ENCODE measurements around the gene TLR1.
A peak's percentile ranks its signal among the peaks of the same experiment; 100 is the strongest.

Gene TLR1

DNA sequence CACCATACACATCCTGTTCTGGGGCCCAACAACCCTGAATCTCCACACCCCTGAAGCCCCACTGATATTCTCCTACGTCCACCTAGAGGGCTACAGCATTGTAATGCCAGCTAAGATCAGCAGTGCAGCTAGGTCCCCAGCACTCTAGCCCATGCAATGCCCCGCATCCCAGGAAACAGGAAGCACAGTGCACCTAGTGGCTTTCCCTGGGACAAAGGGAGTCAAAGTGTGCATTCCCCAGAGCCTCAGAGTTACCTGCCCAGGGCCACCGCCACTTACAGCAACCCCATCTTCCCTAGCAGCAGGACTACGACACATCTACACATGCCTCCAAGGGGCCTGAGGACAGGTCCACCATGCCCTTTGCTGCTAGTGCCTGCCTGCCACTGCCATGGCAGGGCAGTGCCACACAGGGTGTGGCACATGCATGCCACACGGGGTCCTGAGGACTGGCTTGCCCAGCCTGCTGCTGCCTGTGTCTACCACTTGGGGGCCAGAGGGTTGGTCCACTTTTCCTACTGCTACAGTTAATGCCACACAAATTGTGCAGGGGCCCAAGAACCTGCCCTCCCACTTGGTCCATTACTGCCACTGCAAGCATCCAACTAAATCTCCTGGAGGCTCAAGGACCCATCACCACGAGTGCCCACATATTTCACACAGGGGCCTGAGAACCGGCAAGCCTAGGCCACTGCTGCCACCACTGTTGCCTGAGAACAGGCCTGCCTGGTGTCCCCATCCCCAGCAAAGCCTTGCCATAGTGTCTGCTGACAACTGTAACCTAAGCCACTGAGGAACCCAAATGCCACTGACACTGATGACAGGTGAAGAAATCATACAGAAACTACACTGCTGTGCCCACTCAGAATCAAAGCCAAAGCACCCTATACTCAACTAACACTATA lies 28.3 kb upstream of the TLR1 start:
- no peak overlapping the region for H3K4me3 ChIP-seq (ENCODE audit: low read depth, low read length)
- TF ChIP-seq, protein P1, sequence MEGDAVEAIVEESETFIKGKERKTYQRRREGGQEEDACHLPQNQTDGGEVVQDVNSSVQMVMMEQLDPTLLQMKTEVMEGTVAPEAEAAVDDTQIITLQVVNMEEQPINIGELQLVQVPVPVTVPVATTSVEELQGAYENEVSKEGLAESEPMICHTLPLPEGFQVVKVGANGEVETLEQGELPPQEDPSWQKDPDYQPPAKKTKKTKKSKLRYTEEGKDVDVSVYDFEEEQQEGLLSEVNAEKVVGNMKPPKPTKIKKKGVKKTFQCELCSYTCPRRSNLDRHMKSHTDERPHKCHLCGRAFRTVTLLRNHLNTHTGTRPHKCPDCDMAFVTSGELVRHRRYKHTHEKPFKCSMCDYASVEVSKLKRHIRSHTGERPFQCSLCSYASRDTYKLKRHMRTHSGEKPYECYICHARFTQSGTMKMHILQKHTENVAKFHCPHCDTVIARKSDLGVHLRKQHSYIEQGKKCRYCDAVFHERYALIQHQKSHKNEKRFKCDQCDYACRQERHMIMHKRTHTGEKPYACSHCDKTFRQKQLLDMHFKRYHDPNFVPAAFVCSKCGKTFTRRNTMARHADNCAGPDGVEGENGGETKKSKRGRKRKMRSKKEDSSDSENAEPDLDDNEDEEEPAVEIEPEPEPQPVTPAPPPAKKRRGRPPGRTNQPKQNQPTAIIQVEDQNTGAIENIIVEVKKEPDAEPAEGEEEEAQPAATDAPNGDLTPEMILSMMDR (IDR thresholded peaks at IDR 0.05; ENCODE audit: borderline replicate concordance, insufficient read depth, low read depth, low read length), result peak; percentile 33; the same call in 1 of the 2 replicates

DNA sequence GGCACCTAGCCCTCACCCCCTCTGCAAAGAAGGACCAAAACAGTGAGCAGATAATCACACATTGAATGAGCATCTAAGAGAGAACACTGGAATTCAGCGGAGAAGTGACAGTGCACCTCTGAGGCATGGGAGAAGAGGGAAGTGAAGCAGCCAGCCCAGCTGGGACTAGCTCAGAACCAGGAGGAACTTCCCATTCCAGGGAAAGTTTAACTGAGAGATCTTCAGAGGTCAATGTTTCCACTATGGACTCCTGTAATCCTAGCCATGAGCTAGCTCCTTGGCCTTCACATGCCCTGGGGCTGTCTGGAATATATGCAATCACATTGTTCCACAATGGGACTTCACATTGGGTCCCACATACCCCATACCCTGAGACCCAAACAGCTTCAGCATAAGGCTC lies 27.6 kb upstream of the TLR1 start:
- TF ChIP-seq, protein P1 (IDR thresholded peaks at IDR 0.05; ENCODE audit: borderline replicate concordance, insufficient read depth, low read depth, low read length), result no peak
- H3K4me3 ChIP-seq (ENCODE audit: low read depth, low read length), result no peak overlapping the region

DNA sequence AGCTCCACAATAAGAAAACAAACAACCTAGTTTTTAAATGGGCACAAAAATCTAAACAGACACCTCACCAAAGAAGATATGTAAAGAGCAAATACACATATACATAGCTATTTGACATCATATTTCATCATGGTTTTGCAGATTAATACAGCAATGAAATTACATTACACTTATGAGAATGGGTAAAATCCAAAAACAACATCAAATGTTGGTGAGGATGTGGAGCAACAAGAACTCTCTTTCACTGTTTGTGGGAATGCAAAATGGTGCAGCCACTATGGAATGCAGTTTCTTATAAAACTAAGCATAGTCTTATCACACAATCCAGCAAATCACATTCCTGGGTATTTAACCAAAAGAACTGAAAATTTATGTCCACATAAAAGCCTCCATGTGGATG lies 27.1 kb upstream of the TLR1 start:
- no peak overlapping the region for H3K4me3 ChIP-seq (ENCODE audit: low read depth, low read length)
- TF ChIP-seq, protein P1 (IDR thresholded peaks at IDR 0.05; ENCODE audit: borderline replicate concordance, insufficient read depth, low read depth, low read length), result no peak

DNA sequence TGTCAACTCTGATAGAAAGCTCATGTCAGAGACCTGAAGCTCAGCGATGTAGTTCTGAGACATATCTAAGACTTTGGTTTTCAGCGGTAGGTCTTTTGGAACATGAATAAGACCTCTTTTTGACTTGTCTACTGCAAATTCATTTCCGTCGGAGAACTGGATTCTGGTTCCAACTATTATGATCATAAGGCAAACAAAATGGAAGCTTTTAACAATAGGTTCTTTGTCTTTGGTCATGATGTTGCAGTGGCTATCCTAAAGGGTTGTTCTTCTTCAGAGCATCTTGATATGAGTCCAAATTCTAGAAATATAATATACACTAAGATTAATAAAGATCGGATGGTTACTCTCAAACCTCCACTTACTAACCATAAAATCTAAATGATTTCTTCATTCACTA lies 24.6 kb upstream of the TLR1 start:
- H3K4me3 ChIP-seq (ENCODE audit: low read depth, low read length), result no peak overlapping the region
- TF ChIP-seq, protein P1 (IDR thresholded peaks at IDR 0.05; ENCODE audit: borderline replicate concordance, insufficient read depth, low read depth, low read length), result no peak

DNA sequence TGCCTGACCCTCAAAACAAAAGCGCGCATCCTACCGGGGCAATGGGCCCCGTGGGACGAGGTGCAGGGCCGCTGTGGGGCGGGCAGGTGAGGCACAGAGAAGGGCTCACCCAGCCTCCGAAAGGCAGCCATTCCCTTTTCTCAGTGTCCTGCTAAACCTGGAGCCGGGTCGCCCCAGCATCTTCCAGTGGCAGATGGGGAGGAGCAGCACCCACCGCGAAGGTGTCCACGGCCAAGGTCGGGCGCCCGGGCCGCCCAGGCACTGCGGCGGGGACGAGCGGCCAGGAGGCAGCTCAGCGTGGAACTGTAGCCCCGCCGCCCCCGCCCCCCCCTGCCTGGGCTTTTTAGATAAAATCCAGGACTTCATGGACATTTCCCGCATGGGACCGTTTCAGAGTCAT lies 19.2 kb upstream of the TLR1 start:
- TF ChIP-seq, protein P1 (IDR thresholded peaks at IDR 0.05; ENCODE audit: borderline replicate concordance, insufficient read depth, low read depth, low read length), result no peak
- no peak overlapping the region for H3K4me3 ChIP-seq (ENCODE audit: low read depth, low read length)

DNA sequence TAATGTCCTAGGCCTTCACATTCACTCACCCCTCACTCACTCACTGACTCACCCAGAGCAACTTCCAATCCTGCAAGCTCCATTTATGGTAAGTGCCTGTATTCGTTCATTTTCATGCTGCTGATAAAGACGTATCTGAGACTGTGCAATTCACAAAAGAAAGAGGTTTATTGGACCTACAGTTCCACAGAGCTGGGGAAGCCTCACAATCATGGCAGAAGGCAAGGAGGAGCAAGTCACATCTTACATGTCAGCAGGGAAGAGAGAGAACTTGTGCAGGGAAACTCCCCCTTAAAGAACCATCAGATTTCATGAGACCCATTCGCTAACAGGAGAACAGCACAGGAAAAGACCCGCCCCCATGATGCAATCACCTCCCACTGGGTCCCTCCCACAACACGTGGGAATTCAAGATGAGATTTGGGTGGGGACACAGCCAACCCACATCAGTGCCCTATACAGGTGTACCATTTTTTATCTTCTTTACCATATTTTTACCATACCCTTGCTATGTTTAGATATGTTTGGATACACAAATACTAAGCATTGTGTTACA lies 18.2 kb upstream of the TLR1 start:
- TF ChIP-seq, protein P1 (IDR thresholded peaks at IDR 0.05; ENCODE audit: borderline replicate concordance, insufficient read depth, low read depth, low read length), result no peak
- no peak overlapping the region for H3K4me3 ChIP-seq (ENCODE audit: low read depth, low read length)

DNA sequence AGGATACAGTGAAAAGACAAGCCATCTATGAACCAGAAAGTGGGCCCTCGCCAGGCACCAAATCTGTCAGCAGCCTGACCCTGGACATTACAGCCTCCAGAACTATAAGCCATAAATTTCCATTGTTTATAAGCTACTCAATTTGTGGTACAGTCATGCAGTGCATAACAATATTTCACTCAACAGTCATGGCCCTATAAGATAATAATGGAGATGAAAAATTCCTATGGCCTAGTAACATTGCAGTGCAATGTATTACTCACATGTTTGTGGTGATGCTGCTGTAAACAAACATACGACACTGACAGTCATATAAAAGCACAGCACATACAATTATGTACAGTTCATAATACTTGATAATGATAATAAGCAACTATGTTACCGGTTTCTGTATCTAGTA lies 17.1 kb upstream of the TLR1 start:
- no peak overlapping the region for H3K4me3 ChIP-seq (ENCODE audit: low read depth, low read length)
- TF ChIP-seq, protein P1 (IDR thresholded peaks at IDR 0.05; ENCODE audit: borderline replicate concordance, insufficient read depth, low read depth, low read length), result no peak
